H1 (cell line): ENCODE results near the gene DHRS4. TPM values are rescaled to one million over a fixed set of nuclear protein-coding genes. Genes with fewer than 3 reads are reported as not detected.

Experiments
- CTCF ChIA-PET: fragments of 300-600 bp; sonication (Branson Sonifier 250); formaldehyde crosslinking; loops from one replicate; lab custom pipeline; 2021; ENCODE audit not compliant: partially characterized antibody; lab: Charles Lee
- POLR2A ChIA-PET: fragments of 300-600 bp; sonication (Branson Sonifier 250); formaldehyde crosslinking; loops from one replicate; lab custom pipeline; 2021; ENCODE audit warnings: inconsistent platforms; ENCODE audit not compliant: partially characterized antibody; lab: Charles Lee
- DNase-seq, 2 experiments: peaks; one replicate each; pipeline versions ENCODE4 v3.0.0 to v3.0.0-alpha.2; 2010 to 2022; ENCODE audit warnings: low spot score in 2 of 2, low read depth in 1 of 2, mixed read lengths in 1 of 2
- FAIRE-seq: peaks from 2 replicates; lab custom pipeline; 2011; peaks lifted over from hg19 to GRCh38; lab: Jason Lieb, UNC
- H2AFZ ChIP-seq: 2 replicates; pipeline ENCODE4 v1.8.1; 2012; ENCODE audit warnings: low read length, inconsistent platforms
- H2AK5ac ChIP-seq: 2 replicates; pipeline ENCODE4 v1.6.1; 2013; ENCODE audit warnings: low read depth, low read length
- H2BK120ac ChIP-seq: replicated peaks from 2 replicates; pipeline ENCODE3; 2013; ENCODE audit warnings: low read depth, low read length, inconsistent platforms
- H2BK12ac ChIP-seq: 2 replicates; pipeline ENCODE4 v1.6.1; 2013; ENCODE audit warnings: low read depth, low read length
- H2BK15ac ChIP-seq: 2 replicates; pipeline ENCODE4 v1.6.1; 2013; ENCODE audit warnings: low read length
- H2BK20ac ChIP-seq: 2 replicates; pipeline ENCODE4 v1.6.1; 2013; ENCODE audit warnings: low read length
- H2BK5ac ChIP-seq: 2 replicates; pipeline ENCODE4 v1.6.1; 2013; ENCODE audit warnings: low read depth, low read length
- H3K14ac ChIP-seq: 2 replicates; pipeline ENCODE4 v1.6.1; 2013; ENCODE audit warnings: inconsistent platforms; ENCODE audit not compliant: insufficient read length
- H3K18ac ChIP-seq: 2 replicates; pipeline ENCODE4 v1.6.1; 2013; ENCODE audit warnings: low read length; ENCODE audit errors: extremely low read depth
- H3K23ac ChIP-seq: 2 replicates; pipeline ENCODE4 v1.6.1; 2013; ENCODE audit warnings: inconsistent platforms; ENCODE audit not compliant: insufficient read length
- H3K23me2 ChIP-seq: 2 replicates; pipeline ENCODE4 v1.6.1; 2013; ENCODE audit warnings: low read depth, low read length
- H3K27ac ChIP-seq: 2 replicates; pipeline ENCODE4 v1.6.1; 2011; ENCODE audit warnings: low read depth, low read length, inconsistent platforms
- H3K27me3 ChIP-seq, 4 experiments: replicated peaks in 1 of 4; 1 replicate in 1 of 4; 2 replicates in 3 of 4; pipeline versions ENCODE4 v1.6.1 to v1.8.1; 2011 to 2013; ENCODE audit warnings: low read length in 3 of 4, mild to moderate bottlenecking in 3 of 4, inconsistent platforms in 2 of 4, mixed read lengths in 2 of 4, moderate library complexity in 1 of 4; ENCODE audit not compliant: control insufficient read depth in 3 of 4, insufficient read depth in 3 of 4; ENCODE audit errors: extremely low read depth in 1 of 4
- H3K36me3 ChIP-seq, 4 experiments: 2 replicates each; pipeline versions ENCODE4 v1.6.1 to v1.8.1; 2011 to 2013; ENCODE audit warnings: mild to moderate bottlenecking in 4 of 4, low read length in 3 of 4, moderate library complexity in 2 of 4, control low read depth in 1 of 4, inconsistent platforms in 1 of 4; ENCODE audit not compliant: insufficient read depth in 4 of 4, control insufficient read depth in 2 of 4
- H3K4ac ChIP-seq: replicated peaks from 2 replicates; pipeline ENCODE3; 2013; ENCODE audit warnings: low read length, low read depth, mixed read lengths, inconsistent platforms; ENCODE audit not compliant: insufficient read length
- H3K4me1 ChIP-seq, 4 experiments: replicated peaks in 1 of 4; 1 replicate in 1 of 4; 2 replicates in 3 of 4; pipeline versions ENCODE4 v1.6.1 to v1.8.1; 2011 to 2013; ENCODE audit warnings: low read length in 3 of 4, inconsistent platforms in 2 of 4, mixed read lengths in 1 of 4; ENCODE audit not compliant: insufficient read depth in 4 of 4, control insufficient read depth in 3 of 4
- H3K4me2 ChIP-seq, 2 experiments: 2 replicates each; pipeline versions ENCODE4 v1.6.1 to v1.8.1; 2011 to 2013; ENCODE audit warnings: low read depth in 2 of 2, low read length in 2 of 2, control low read depth in 1 of 2, inconsistent platforms in 1 of 2, mild to moderate bottlenecking in 1 of 2; ENCODE audit not compliant: insufficient read depth in 1 of 2
- H3K4me3 ChIP-seq, 4 experiments: fragments of 200-600, 300-600 bp in 1 of 4; sonication (generic), shearing (Covaris generic), sonication (Bioruptor Twin) in 1 of 4; 2 replicates each; pipeline versions ENCODE4 v1.5.1 to v1.8.1; 2011 to 2016; ENCODE audit warnings: low read length in 4 of 4, low read depth in 3 of 4, control low read depth in 2 of 4, inconsistent platforms in 2 of 4, mild to moderate bottlenecking in 2 of 4, mixed read lengths in 1 of 4, moderate library complexity in 1 of 4; ENCODE audit not compliant: insufficient read depth in 2 of 4; ENCODE audit errors: extremely low read depth in 1 of 4
- H3K56ac ChIP-seq: replicated peaks from 2 replicates; pipeline ENCODE3; 2013; ENCODE audit warnings: low read depth, mild to moderate bottlenecking, mixed read lengths, low read length, inconsistent platforms; ENCODE audit not compliant: insufficient read length
- H3K79me1 ChIP-seq: 2 replicates; pipeline ENCODE4 v1.6.1; 2013; ENCODE audit warnings: low read depth, low read length, control low read depth
- H3K79me2 ChIP-seq, 2 experiments: 2 replicates each; pipeline versions ENCODE4 v1.6.1 to v1.8.1; 2012 to 2013; ENCODE audit warnings: low read length in 2 of 2, mild to moderate bottlenecking in 2 of 2, inconsistent platforms in 1 of 2; ENCODE audit not compliant: insufficient read depth in 2 of 2, control insufficient read depth in 1 of 2
- H3K9ac ChIP-seq, 4 experiments: replicated peaks in 1 of 4; 1 replicate in 1 of 4; 2 replicates in 3 of 4; pipeline versions ENCODE4 v1.6.1 to v1.8.1; 2011 to 2013; ENCODE audit warnings: low read depth in 3 of 4, low read length in 3 of 4, control low read depth in 2 of 4, mild to moderate bottlenecking in 2 of 4, moderate library complexity in 2 of 4, inconsistent platforms in 1 of 4; ENCODE audit errors: extremely low read depth in 1 of 4
- H3K9me3 ChIP-seq, 2 experiments: 2 replicates each; pipeline versions ENCODE4 v1.6.1 to v1.8.1; 2012 to 2013; ENCODE audit warnings: mild to moderate bottlenecking in 2 of 2, moderate library complexity in 2 of 2, control low read depth in 1 of 2, inconsistent platforms in 1 of 2, low read depth in 1 of 2, low read length in 1 of 2, mixed read lengths in 1 of 2; ENCODE audit not compliant: insufficient read depth in 2 of 2
- H4K20me1 ChIP-seq, 2 experiments: replicated peaks in 1 of 2; 2 replicates each; pipeline versions ENCODE3 to v1.8.1; 2011 to 2013; ENCODE audit warnings: inconsistent platforms in 2 of 2, low read length in 2 of 2, mild to moderate bottlenecking in 1 of 2; ENCODE audit not compliant: insufficient read depth in 2 of 2, control insufficient read depth in 1 of 2
- H4K5ac ChIP-seq: 2 replicates; pipeline ENCODE4 v1.6.1; 2013; ENCODE audit warnings: low read length, low read depth, mixed read lengths, inconsistent platforms; ENCODE audit not compliant: insufficient read length
- H4K8ac ChIP-seq: 2 replicates; pipeline ENCODE4 v1.8.0; 2013; ENCODE audit warnings: mild to moderate bottlenecking, moderate library complexity, low read length, inconsistent platforms; ENCODE audit not compliant: insufficient read depth; ENCODE audit errors: extremely low read depth
- H4K91ac ChIP-seq: replicated peaks from 2 replicates; pipeline ENCODE3; 2013; ENCODE audit warnings: low read length, mixed read lengths, inconsistent platforms; ENCODE audit not compliant: insufficient read length
- EZH2 ChIP-seq: fragments of 200-600 bp; sonication (generic); IDR thresholded peaks from 2 replicates; pipeline ENCODE4 v1.7.1; 2012; ENCODE audit warnings: low read depth, mild to moderate bottlenecking, moderate library complexity, low read length, inconsistent platforms; ENCODE audit not compliant: severe bottlenecking
- GABPA ChIP-seq: IDR thresholded peaks from 2 replicates; pipeline ENCODE4 v1.6.1; 2011; ENCODE audit warnings: mild to moderate bottlenecking, low read length, moderate library complexity, borderline replicate concordance; ENCODE audit not compliant: insufficient read depth
- HDAC2 ChIP-seq, 2 experiments: fragments of 300-600 bp in 1 of 2; sonication (generic) in 1 of 2; IDR thresholded peaks; 2 replicates each; pipeline ENCODE4 v1.6.1; 2011 to 2012; ENCODE audit warnings: low read depth in 2 of 2, low read length in 2 of 2, mild to moderate bottlenecking in 2 of 2, moderate library complexity in 2 of 2, borderline replicate concordance in 1 of 2, inconsistent platforms in 1 of 2
- RBBP5 ChIP-seq: IDR thresholded peaks from 2 replicates; pipeline ENCODE4 v1.7.1; 2012; ENCODE audit warnings: low read depth, mild to moderate bottlenecking, inconsistent platforms, low read length, moderate library complexity, borderline replicate concordance
- SIN3A ChIP-seq, 2 experiments: IDR thresholded peaks in 1 of 2; conservative IDR thresholded peaks in 1 of 2; 2 replicates each; pipeline ENCODE4 v1.6.1; 2011 to 2012; ENCODE audit warnings: low read length in 2 of 2, improper control_type of control experiment in 1 of 2, low read depth in 1 of 2, mild to moderate bottlenecking in 1 of 2
- SUZ12 ChIP-seq: fragments of 200-600 bp; sonication (generic); IDR thresholded peaks from 2 replicates; pipeline ENCODE4 v1.6.1; 2012; ENCODE audit warnings: mild to moderate bottlenecking, inconsistent platforms, low read length, moderate library complexity, mixed read lengths
- TAF1 ChIP-seq: IDR thresholded peaks from 2 replicates; pipeline ENCODE4 v1.6.1; 2011; ENCODE audit warnings: mild to moderate bottlenecking, low read depth, low read length
- YY1 ChIP-seq: IDR thresholded peaks from 2 replicates; pipeline ENCODE4 v1.6.1; 2011; ENCODE audit warnings: low read depth, mild to moderate bottlenecking, low read length
- WGBS, 2 experiments: shearing (Covaris generic) in 1 of 2; methylation state at CpG; one replicate each; pipeline versions ENCODE4 v1.1.6 to v1.1.7; 2013 to 2015; ENCODE audit warnings: low lambda C conversion rate in 2 of 2, mixed read lengths in 2 of 2, inconsistent platforms in 1 of 2, low coverage in 1 of 2, missing lambda C conversion rate in 1 of 2; ENCODE audit not compliant: insufficient replicate concordance in 2 of 2, insufficient coverage in 1 of 2, insufficient read length in 1 of 2; ENCODE audit errors: extremely low coverage in 1 of 2, missing lambda C conversion rate in 1 of 2; 5-methylcytosine and 5-hydroxymethylcytosine counted together
- polyA plus RNA-seq, 7 experiments: library from polyadenylated mRNA; depleted of rRNA in 3 of 7; stranded (reverse) in 5 of 7; unstranded in 2 of 7; fragments of >200 nt in 5 of 7; fragments of 200-250 nt in 2 of 7; gene quantifications; 1 replicate in 5 of 7; 2 replicates in 1 of 7; 4 replicates in 1 of 7; pipeline versions ENCODE4 v1.2.1 to v1.2.3, GENCODE V29; 2011 to 2013; ENCODE audit warnings: missing spikeins in 2 of 7, mixed read lengths in 2 of 7
- total RNA-seq: library from RNA; stranded (reverse); fragmentation: NEBNext Ultra II Directional; extraction: Animal tissue kit (Norgen Biotek cat#: 25700); gene quantifications from 2 replicates; pipeline ENCODE4 v1.2.1, GENCODE V29; 2021

The DHRS4 gene
- total and polyA plus RNA-seq, 2 of the 8 experiments (the other 6 are each of a cell fraction or from before 2014, with no cell fraction given) = 11.7 to 16.2 TPM

- Histone ChIP-seq H3K27me3 (no peaks in the 10 kb centered on the region), H2BK120ac (no peak overlapping the region), H3K23me2 (no peaks in the 10 kb centered on the region), H3K23ac (no peak overlapping the region), H4K5ac (no peak overlapping the region), H3K14ac (no peak overlapping the region), H4K20me1 (no peaks in the 10 kb centered on the region), H3K9me3 (peaks cover 2 to 9% of the 10 kb centered on the region in 2 experiments; a peak in 2 of 4 replicates), H3K79me2 (no peaks in the 10 kb centered on the region), H3K4me2 (no peak overlapping the region), H3K79me1 (no peaks in the 10 kb centered on the region), H3K9ac (no peak overlapping the region), H2BK12ac (no peak overlapping the region), H4K8ac (no peak overlapping the region), H4K91ac (no peak overlapping the region), H2BK20ac (no peak overlapping the region), H3K27ac (no peak overlapping the region), H2BK5ac (no peak overlapping the region), H2BK15ac (no peak overlapping the region), H3K36me3 (no peaks in the 10 kb centered on the region), H3K18ac (no peak overlapping the region), H2AK5ac (no peak overlapping the region), H3K4ac (no peak overlapping the region), H3K56ac (no peak overlapping the region), H2AFZ (no peak overlapping the region), H3K4me3 (no peak overlapping the region), H3K4me1 (no peaks in the 10 kb centered on the region)
- TF ChIP-seq SIN3A (conservative IDR thresholded peaks at IDR 0.05 in 1 of 2, IDR thresholded peaks at IDR 0.05 in 1 of 2; ENCODE audit: low read depth in 1 of 2, low read length in 2 of 2) = no peak
- no peak for TF ChIP-seq RBBP5
- TF ChIP-seq TAF1 = no peak
- no peak for TF ChIP-seq HDAC2 (IDR thresholded peaks at IDR 0.05; ENCODE audit: borderline replicate concordance in 1 of 2, low read depth in 2 of 2, low read length in 2 of 2)
- no peak for TF ChIP-seq EZH2
- TF ChIP-seq GABPA = no peak
- no peak for TF ChIP-seq YY1
- no peak for TF ChIP-seq SUZ12
- FAIRE-seq = no peak
- WGBS, 2 experiments = 67% methylated on average over 1 of the region's 1 CpG; no CpG with 5 or more reads in 1 of the 2 experiments
- CTCF ChIA-PET = interaction anchor here (1.4 to 2.0 kb wide), 5 partner anchors 14 to 290 kb away, joined by 4 to 10 read pairs (median 6); partner anchors contain the start of gene DHRS4
- POLR2A ChIA-PET = no interaction called here
- no peak for DNase-seq
These were observed 31.0 kb upstream of the DHRS4 start for GRCh38 chr14:23922545-23922944.
